Adrenal gland (tissue), 5 donors: ENCODE data around the gene RPE65.
"Not testable (repeated sequence)": the region's sequence is repeated elsewhere in the genome, so short reads cannot be mapped to it uniquely, and the experiment has no call there.

ENCODE experiments used
- POLR2A ChIP-seq, 2 donors: fragments of 450-650 bp; IDR thresholded peaks; one replicate each; pipeline ENCODE4 v1.6.1; 2017; ENCODE audit warnings: antibody characterized with exemption in 2 of 2, mild to moderate bottlenecking in 2 of 2, moderate library complexity in 1 of 2
- TF ChIP-seq, protein P1 (sequence below), 6 experiments: fragments of 450-650 bp in 4 of 6; fragments of 200-600 bp in 2 of 6; sonication (generic) in 1 of 6; IDR thresholded peaks; 1 replicate in 5 of 6; 2 replicates in 1 of 6; pipeline versions ENCODE4 v1.5.1 to v1.8.0; 2016 to 2021; ENCODE audit warnings: antibody characterized with exemption in 6 of 6, mild to moderate bottlenecking in 2 of 6, moderate library complexity in 1 of 6
- donor health status: DM: no; HTN: no; CAD: no.

DNA sequence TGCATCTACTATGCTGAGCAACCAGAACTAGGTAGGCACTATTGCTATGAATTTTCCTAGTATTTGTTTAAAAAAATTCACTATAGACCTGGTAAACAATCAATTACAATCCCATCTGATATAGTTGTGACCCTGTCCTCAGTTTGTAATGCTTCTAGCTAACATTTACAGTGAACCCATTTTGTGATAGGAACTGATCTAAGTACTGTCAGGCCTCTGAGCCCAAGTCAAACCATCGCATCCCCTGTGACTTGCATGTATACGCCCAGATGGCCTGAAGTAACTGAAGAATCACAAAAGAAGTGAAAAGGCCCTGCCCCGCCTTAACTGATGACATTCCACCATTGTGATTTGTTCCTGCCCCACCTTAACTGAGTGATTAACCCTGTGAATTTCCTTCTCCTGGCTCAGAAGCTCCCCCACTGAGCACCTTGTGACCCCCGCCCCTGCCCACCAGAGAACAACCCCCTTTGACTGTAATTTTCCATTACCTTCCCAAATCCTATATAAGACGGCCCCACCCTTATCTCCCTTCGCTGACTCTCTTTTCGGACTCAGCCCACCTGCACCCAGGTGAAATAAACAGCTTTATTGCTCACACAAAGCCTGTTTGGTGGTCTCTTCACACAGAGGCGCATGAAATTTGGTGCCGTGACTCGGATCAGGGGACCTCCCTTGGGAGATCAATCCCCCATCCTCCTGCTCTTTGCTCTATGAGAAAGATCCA, 63.8 kb downstream of the RPE65 start:
- TF ChIP-seq, protein P1, sequence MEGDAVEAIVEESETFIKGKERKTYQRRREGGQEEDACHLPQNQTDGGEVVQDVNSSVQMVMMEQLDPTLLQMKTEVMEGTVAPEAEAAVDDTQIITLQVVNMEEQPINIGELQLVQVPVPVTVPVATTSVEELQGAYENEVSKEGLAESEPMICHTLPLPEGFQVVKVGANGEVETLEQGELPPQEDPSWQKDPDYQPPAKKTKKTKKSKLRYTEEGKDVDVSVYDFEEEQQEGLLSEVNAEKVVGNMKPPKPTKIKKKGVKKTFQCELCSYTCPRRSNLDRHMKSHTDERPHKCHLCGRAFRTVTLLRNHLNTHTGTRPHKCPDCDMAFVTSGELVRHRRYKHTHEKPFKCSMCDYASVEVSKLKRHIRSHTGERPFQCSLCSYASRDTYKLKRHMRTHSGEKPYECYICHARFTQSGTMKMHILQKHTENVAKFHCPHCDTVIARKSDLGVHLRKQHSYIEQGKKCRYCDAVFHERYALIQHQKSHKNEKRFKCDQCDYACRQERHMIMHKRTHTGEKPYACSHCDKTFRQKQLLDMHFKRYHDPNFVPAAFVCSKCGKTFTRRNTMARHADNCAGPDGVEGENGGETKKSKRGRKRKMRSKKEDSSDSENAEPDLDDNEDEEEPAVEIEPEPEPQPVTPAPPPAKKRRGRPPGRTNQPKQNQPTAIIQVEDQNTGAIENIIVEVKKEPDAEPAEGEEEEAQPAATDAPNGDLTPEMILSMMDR (IDR thresholded peaks at IDR 0.05), result not testable (repeated sequence)
- TF ChIP-seq POLR2A (IDR thresholded peaks at IDR 0.05), result not testable (repeated sequence)
